IPS-20b (cell line): ENCODE measurements around the gene ASCL3.
"Not testable (repeated sequence)": the region's sequence is repeated elsewhere in the genome, so short reads cannot be mapped to it uniquely, and the experiment has no call there.

Experiments
- H3K27ac ChIP-seq: one replicate; pipeline ENCODE4 v1.5.1; 2013; ENCODE audit warnings: low read length
- H3K27me3 ChIP-seq: 2 replicates; pipeline ENCODE4 v1.6.1; 2013; ENCODE audit warnings: mild to moderate bottlenecking, low read length, inconsistent platforms; ENCODE audit not compliant: insufficient read depth
- H3K36me3 ChIP-seq: 2 replicates; pipeline ENCODE4 v1.6.1; 2013; ENCODE audit warnings: low read depth, mild to moderate bottlenecking, inconsistent platforms, low read length, moderate library complexity; ENCODE audit not compliant: insufficient read depth
- H3K4me1 ChIP-seq: 2 replicates; pipeline ENCODE4 v1.6.1; 2013; ENCODE audit warnings: mild to moderate bottlenecking, control low read depth, inconsistent platforms, low read length, moderate library complexity; ENCODE audit not compliant: insufficient read depth
- H3K4me3 ChIP-seq: 2 replicates; pipeline ENCODE4 v1.5.1; 2013; ENCODE audit warnings: mild to moderate bottlenecking, low read length, inconsistent platforms
- H3K9ac ChIP-seq: 2 replicates; pipeline ENCODE4 v1.6.1; 2013; ENCODE audit warnings: low read depth, mild to moderate bottlenecking, inconsistent platforms, low read length, moderate library complexity
- H3K9me3 ChIP-seq: 2 replicates; pipeline ENCODE4 v1.6.1; 2013; ENCODE audit warnings: mild to moderate bottlenecking, low read depth, low read length, inconsistent platforms; ENCODE audit not compliant: insufficient read depth

Gene ASCL3

GRCh38 chr11:8941341-8942103 is 1.3 kb downstream of the ASCL3 start:
- Histone ChIP-seq H3K27me3 (no peaks in the 10 kb centered on the region), H3K36me3 (no peaks in the 10 kb centered on the region), H3K9me3 (no peaks in the 10 kb centered on the region), H3K9ac (no peak overlapping the region), H3K27ac (no peak overlapping the region), H3K4me1 (no peaks in the 10 kb centered on the region), H3K4me3 (no peak overlapping the region)

GRCh38 chr11:8937659-8938058 is 5.2 kb downstream of the ASCL3 start:
- H3K9ac ChIP-seq, result no peak overlapping the region
- no peak overlapping the region for H3K27ac ChIP-seq
- H3K9me3 ChIP-seq, result no peaks in the 10 kb centered on the region
- no peak overlapping the region for H3K4me3 ChIP-seq
- H3K4me1 ChIP-seq, result peaks cover 5% of the 10 kb centered on the region
- no peaks in the 10 kb centered on the region for H3K36me3 ChIP-seq
- no peaks in the 10 kb centered on the region for H3K27me3 ChIP-seq

GRCh38 chr11:8937159-8937558 is 5.7 kb downstream of the ASCL3 start:
- no peaks in the 10 kb centered on the region for H3K9me3 ChIP-seq
- H3K4me3 ChIP-seq, result no peak overlapping the region
- H3K4me1 ChIP-seq, result peaks cover 9% of the 10 kb centered on the region
- no peaks in the 10 kb centered on the region for H3K36me3 ChIP-seq
- no peaks in the 10 kb centered on the region for H3K27me3 ChIP-seq
- no peak overlapping the region for H3K27ac ChIP-seq
- H3K9ac ChIP-seq, result no peak overlapping the region

GRCh38 chr11:8935789-8936188 is 7.0 kb downstream of the ASCL3 start:
- not testable (repeated sequence) for H3K27me3 ChIP-seq, H3K9me3 ChIP-seq, H3K9ac ChIP-seq, H3K36me3 ChIP-seq, H3K4me3 ChIP-seq, H3K27ac ChIP-seq, H3K4me1 ChIP-seq

- H3K36me3 ChIP-seq, result no peaks in the 10 kb centered on the region
- no peak overlapping the region for H3K9ac ChIP-seq
- H3K27me3 ChIP-seq, result no peaks in the 10 kb centered on the region
- no peak overlapping the region for H3K27ac ChIP-seq
- no peak overlapping the region for H3K4me3 ChIP-seq
- peaks cover 9% of the 10 kb centered on the region for H3K4me1 ChIP-seq
- no peaks in the 10 kb centered on the region for H3K9me3 ChIP-seq
Measured at GRCh38 chr11:8934742-8935488, 7.9 kb downstream of the ASCL3 start.

- Histone ChIP-seq H3K4me3 (no peak overlapping the region), H3K27ac (no peak overlapping the region), H3K27me3 (no peaks in the 10 kb centered on the region), H3K4me1 (peaks cover 9% of the 10 kb centered on the region), H3K9me3 (no peaks in the 10 kb centered on the region), H3K9ac (no peak overlapping the region), H3K36me3 (no peaks in the 10 kb centered on the region)
Measured at GRCh38 chr11:8933931-8934330, 8.9 kb downstream of the ASCL3 start.

GRCh38 chr11:8932564-8933180 is 10.1 kb downstream of the ASCL3 start, which contains the start of gene C11orf16:
Gene C11orf16 (minus strand): TSS chr11:8932947. CDS start chr11:8932308, 639 bp downstream.
- H3K4me3 ChIP-seq, result no peak within 1 kb of the TSS
- H3K9ac ChIP-seq, result no peak within 1 kb of the TSS
- H3K27me3 ChIP-seq, result no peaks in the 10 kb centered on the region
- H3K36me3 ChIP-seq, result no peaks in the 10 kb centered on the region
- H3K27ac ChIP-seq, result no peak within 1 kb of the TSS
- no peaks in the 10 kb centered on the region for H3K9me3 ChIP-seq
- H3K4me1 ChIP-seq, result peaks cover 9% of the 10 kb centered on the region

- H3K27me3 ChIP-seq, result no peaks in the 10 kb centered on the region
- peaks cover 9% of the 10 kb centered on the region for H3K4me1 ChIP-seq
- no peak overlapping the region for H3K9ac ChIP-seq
- H3K9me3 ChIP-seq, result no peaks in the 10 kb centered on the region
- H3K36me3 ChIP-seq, result no peaks in the 10 kb centered on the region
- H3K4me3 ChIP-seq, result no peak overlapping the region
- H3K27ac ChIP-seq, result no peak overlapping the region
Measured at GRCh38 chr11:8930456-8931175, 12.2 kb downstream of the ASCL3 start.

GRCh38 chr11:8928981-8929615 is 13.7 kb downstream of the ASCL3 start:
- Histone ChIP-seq H3K27me3 (no peaks in the 10 kb centered on the region), H3K36me3 (no peaks in the 10 kb centered on the region), H3K9me3 (no peaks in the 10 kb centered on the region), H3K9ac (no peak overlapping the region), H3K27ac (no peak overlapping the region), H3K4me3 (no peak overlapping the region), H3K4me1 (peaks cover 9% of the 10 kb centered on the region)

GRCh38 chr11:8928205-8928604 is 14.6 kb downstream of the ASCL3 start:
- H3K4me1 ChIP-seq, result peaks cover 7% of the 10 kb centered on the region
- no peak overlapping the region for H3K4me3 ChIP-seq
- H3K9me3 ChIP-seq, result no peaks in the 10 kb centered on the region
- peaks cover 3% of the 10 kb centered on the region; the same call in 1 of the 2 replicates for H3K36me3 ChIP-seq
- no peaks in the 10 kb centered on the region for H3K27me3 ChIP-seq
- no peak overlapping the region for H3K27ac ChIP-seq
- H3K9ac ChIP-seq, result no peak overlapping the region

- Histone ChIP-seq H3K4me3 (no peak overlapping the region), H3K4me1 (no peaks in the 10 kb centered on the region), H3K36me3 (peaks cover 13% of the 10 kb centered on the region), H3K27ac (no peak overlapping the region), H3K9me3 (no peaks in the 10 kb centered on the region), H3K9ac (no peak overlapping the region), H3K27me3 (no peaks in the 10 kb centered on the region)
Measured at GRCh38 chr11:8927233-8927632, 15.6 kb downstream of the ASCL3 start.
